B cell (primary cell): ENCODE measurements around the gene POLN. TPM values are rescaled to one million over a fixed set of nuclear protein-coding genes. Genes with fewer than 3 reads are reported as not detected.

Source experiments
- ATAC-seq: fragments of 200-7000 bp; cut with Tn5 transposase; one replicate; pipeline ENCODE4 v1.10.0; 2021; ENCODE audit warnings: low read depth, mild to moderate bottlenecking, moderate number of reproducible peaks, moderate library complexity
- CTCF ChIA-PET: fragments of 350-600 bp; sonication (Branson Sonifier 250); formaldehyde crosslinking; loops from one replicate; lab custom pipeline; 2021; ENCODE audit warnings: antibody characterized with exemption, inconsistent platforms; lab: Charles Lee
- POLR2A ChIA-PET: fragments of 350-600 bp; sonication (Branson Sonifier 250); formaldehyde crosslinking; loops from one replicate; lab custom pipeline; 2021; ENCODE audit warnings: antibody characterized with exemption; lab: Charles Lee
- DNase-seq: peaks from one replicate; pipeline ENCODE4 v3.0.0; 2013
- H2AFZ ChIP-seq: 2 replicates; pipeline ENCODE4 v1.6.1; 2012; ENCODE audit warnings: mild to moderate bottlenecking, low read depth, low read length; ENCODE audit not compliant: insufficient read depth, poor library complexity, severe bottlenecking
- H3K27ac ChIP-seq, 2 donors: 1 replicate in 1 of 2; 2 replicates in 1 of 2; pipeline ENCODE4 v1.5.1; 2012 to 2013; ENCODE audit warnings: low read length in 2 of 2, mild to moderate bottlenecking in 2 of 2, moderate library complexity in 1 of 2
- H3K27me3 ChIP-seq, 4 experiments: fragments of 200-600 bp in 1 of 4; sonication (generic) in 1 of 4; replicated peaks in 1 of 4; 1 replicate in 2 of 4; 2 replicates in 2 of 4; pipeline versions ENCODE4 v1.6.1 to v1.7.0; 2013 to 2016; ENCODE audit warnings: low read length in 3 of 4, mild to moderate bottlenecking in 2 of 4, mixed read lengths in 1 of 4, moderate library complexity in 1 of 4; ENCODE audit not compliant: insufficient read depth in 4 of 4, control insufficient read depth in 3 of 4; ENCODE audit errors: control extremely low read depth in 1 of 4
- H3K36me3 ChIP-seq, 2 experiments: replicated peaks in 1 of 2; 1 replicate in 1 of 2; 2 replicates in 1 of 2; pipeline versions ENCODE4 v1.6.1 to v1.7.1; 2013; ENCODE audit warnings: low read length in 1 of 2; ENCODE audit not compliant: insufficient read depth in 2 of 2, control insufficient read depth in 1 of 2; ENCODE audit errors: control extremely low read depth in 1 of 2, extremely low read depth in 1 of 2
- H3K4me1 ChIP-seq, 2 donors: fragments of 200-600 bp in 1 of 2; sonication (generic) in 1 of 2; 1 replicate in 1 of 2; 2 replicates in 1 of 2; pipeline versions ENCODE4 v1.5.1 to v1.6.1; 2013 to 2017; ENCODE audit warnings: low read length in 2 of 2; ENCODE audit not compliant: control insufficient read depth in 2 of 2, insufficient read depth in 2 of 2
- H3K4me2 ChIP-seq: replicated peaks from 2 replicates; pipeline ENCODE3; 2012; ENCODE audit warnings: mild to moderate bottlenecking, low read depth, low read length; ENCODE audit not compliant: poor library complexity, severe bottlenecking
- H3K4me3 ChIP-seq, 5 experiments: fragments of 200-600 bp in 1 of 5; sonication (generic) in 1 of 5; 1 replicate in 3 of 5; 2 replicates in 2 of 5; pipeline versions ENCODE4 v1.5.1 to v1.7.0; 2011 to 2016; ENCODE audit warnings: low read length in 4 of 5, mild to moderate bottlenecking in 4 of 5, low read depth in 2 of 5, control low read depth in 1 of 5, moderate library complexity in 1 of 5; ENCODE audit not compliant: insufficient read depth in 1 of 5; ENCODE audit errors: control extremely low read depth in 1 of 5, extremely low read depth in 1 of 5
- H3K79me2 ChIP-seq: fragments of 200-600 bp; sonication (generic); one replicate; pipeline ENCODE4 v1.6.0; 2016; ENCODE audit warnings: low read length; ENCODE audit not compliant: control insufficient read depth, insufficient read depth
- H3K9ac ChIP-seq: fragments of 200-600 bp; sonication (generic); 2 replicates; pipeline ENCODE4 v1.6.1; 2017; ENCODE audit warnings: mild to moderate bottlenecking, low read length, moderate library complexity
- H3K9me3 ChIP-seq, 3 donors: one replicate each; pipeline versions ENCODE4 v1.6.1 to v1.7.1; 2013; ENCODE audit warnings: low read length in 2 of 3; ENCODE audit not compliant: control insufficient read depth in 2 of 3, insufficient read depth in 1 of 3; ENCODE audit errors: control extremely low read depth in 1 of 3
- H4K20me1 ChIP-seq: 2 replicates; pipeline ENCODE4 v1.6.0; 2012; ENCODE audit warnings: mild to moderate bottlenecking, low read length; ENCODE audit not compliant: insufficient read depth, control insufficient read depth, poor library complexity, severe bottlenecking
- H3K27ac Mint-ChIP-seq: one replicate; pipeline ENCODE4 v1.8.0; 2021; ENCODE audit warnings: mixed read lengths
- H3K27me3 Mint-ChIP-seq: one replicate; pipeline ENCODE4 v1.8.0; 2021; ENCODE audit warnings: mixed read lengths
- H3K4me1 Mint-ChIP-seq: one replicate; pipeline ENCODE4 v1.8.0; 2021; ENCODE audit warnings: mixed read lengths
- H3K4me3 Mint-ChIP-seq: one replicate; pipeline ENCODE4 v1.8.0; 2021; ENCODE audit warnings: mixed read lengths
- H3K9me3 Mint-ChIP-seq: one replicate; pipeline ENCODE4 v1.8.0; 2022; ENCODE audit warnings: mixed read lengths; ENCODE audit not compliant: insufficient read depth
- CTCF ChIP-seq: fragments of 200-600 bp; IDR thresholded peaks from one replicate; pipeline ENCODE4 v1.8.0; 2022; ENCODE audit warnings: antibody characterized with exemption, mild to moderate bottlenecking
- EZH2 ChIP-seq: IDR thresholded peaks from 2 replicates; pipeline ENCODE4 v1.6.1; 2012; ENCODE audit warnings: borderline replicate concordance, low read depth, mild to moderate bottlenecking, moderate library complexity, low read length; ENCODE audit not compliant: insufficient read depth, poor library complexity, severe bottlenecking
- WGBS: methylation state at CpG from one replicate; pipeline ENCODE4 v1.1.5; 2013; ENCODE audit warnings: missing lambda C conversion rate; ENCODE audit not compliant: insufficient coverage; 5-methylcytosine and 5-hydroxymethylcytosine counted together
- intact Hi-C: fragments of 100-400 bp; cut with micrococcal nuclease; formaldehyde crosslinking; loops from one replicate; pipeline ENCODE4 v1.10.0; 2022
- polyA plus RNA-seq: library from polyadenylated mRNA; depleted of rRNA; stranded (reverse); fragments of >200 nt; gene quantifications from 2 replicates; pipeline ENCODE4 v1.2.3, GENCODE V29; 2012
- total RNA-seq, 2 donors: library from RNA; stranded (reverse); fragments of 120-200 nt in 1 of 2; gene quantifications; 1 replicate in 1 of 2; 2 replicates in 1 of 2; pipeline versions ENCODE4 v1.2.3 to v1.2.4, GENCODE V29; 2013 to 2022

The POLN gene
- total and polyA plus RNA-seq, 2 donors (not counting 1 experiment from before 2014, with no cell fraction given): 0.73 to 1.5 TPM

GRCh38 chr4:2062168-2062807 is 179.6 kb downstream of the POLN start:
- no peak for DNase-seq
- Histone ChIP-seq H3K9ac (no peak overlapping the region), H3K27me3 (peaks cover 0 to 12% (median 5%) of the 10 kb centered on the region in 4 experiments), H3K36me3 (no peaks in the 10 kb centered on the region), H3K9me3 (no peaks in the 10 kb centered on the region), H4K20me1 (no peaks in the 10 kb centered on the region), H3K79me2 (no peaks in the 10 kb centered on the region), H2AFZ (no peak overlapping the region), H3K27ac (no peak overlapping the region), H3K4me2 (no peak overlapping the region), H3K4me1 (peaks cover 3 to 4% of the 10 kb centered on the region in 2 donors), H3K4me3 (no peak overlapping the region)
- Mint-ChIP-seq H3K4me3 (no peak overlapping the region), H3K4me1 (peaks cover 3% of the 10 kb centered on the region), H3K27me3 (peaks cover 7% of the 10 kb centered on the region), H3K9me3 (no peaks in the 10 kb centered on the region), H3K27ac (no peak overlapping the region)
- POLR2A ChIA-PET: no interaction called here
- intact Hi-C loops: no loop called here
- WGBS: 93% methylated on average over 9 of the region's 11 CpGs
- no peak for TF ChIP-seq EZH2
- TF ChIP-seq CTCF: no peak
- CTCF ChIA-PET: no interaction called here
- ATAC-seq: no peak
